ENCODE data around the gene ATXN7L1. TPM values are rescaled to one million over a fixed set of nuclear protein-coding genes. Genes with fewer than 3 reads are reported as not detected.
A peak's percentile ranks its signal among the peaks of the same experiment; 100 is the strongest.

ATXN7L1 gene
- total and polyA plus RNA-seq, 2 of the 13 experiments (the other 11 are each of a cell fraction or from before 2014, with no cell fraction given): 4.1 to 7.8 TPM

- TF ChIP-seq TCF12 (IDR thresholded peaks at IDR 0.05): no peak
- TF ChIP-seq TCF12 (CRISPR knock-in tag; IDR thresholded peaks at IDR 0.05): no peak
- no peak for TF ChIP-seq IRX3 (CRISPR knock-in tag; IDR thresholded peaks at IDR 0.05; ENCODE audit: borderline replicate concordance, low read depth)
- TF ChIP-seq, protein P1, sequence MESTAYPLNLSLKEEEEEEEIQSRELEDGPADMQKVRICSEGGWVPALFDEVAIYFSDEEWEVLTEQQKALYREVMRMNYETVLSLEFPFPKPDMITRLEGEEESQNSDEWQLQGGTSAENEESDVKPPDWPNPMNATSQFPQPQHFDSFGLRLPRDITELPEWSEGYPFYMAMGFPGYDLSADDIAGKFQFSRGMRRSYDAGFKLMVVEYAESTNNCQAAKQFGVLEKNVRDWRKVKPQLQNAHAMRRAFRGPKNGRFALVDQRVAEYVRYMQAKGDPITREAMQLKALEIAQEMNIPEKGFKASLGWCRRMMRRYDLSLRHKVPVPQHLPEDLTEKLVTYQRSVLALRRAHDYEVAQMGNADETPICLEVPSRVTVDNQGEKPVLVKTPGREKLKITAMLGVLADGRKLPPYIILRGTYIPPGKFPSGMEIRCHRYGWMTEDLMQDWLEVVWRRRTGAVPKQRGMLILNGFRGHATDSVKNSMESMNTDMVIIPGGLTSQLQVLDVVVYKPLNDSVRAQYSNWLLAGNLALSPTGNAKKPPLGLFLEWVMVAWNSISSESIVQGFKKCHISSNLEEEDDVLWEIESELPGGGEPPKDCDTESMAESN (CRISPR knock-in tag; conservative IDR thresholded peaks at IDR 0.05): no peak
- TF ChIP-seq ETV6 (CRISPR knock-in tag; conservative IDR thresholded peaks at IDR 0.05): 0 out of 2 replicates have a peak, but pooled peaks have one; percentile 52
- TF ChIP-seq, protein P2, sequence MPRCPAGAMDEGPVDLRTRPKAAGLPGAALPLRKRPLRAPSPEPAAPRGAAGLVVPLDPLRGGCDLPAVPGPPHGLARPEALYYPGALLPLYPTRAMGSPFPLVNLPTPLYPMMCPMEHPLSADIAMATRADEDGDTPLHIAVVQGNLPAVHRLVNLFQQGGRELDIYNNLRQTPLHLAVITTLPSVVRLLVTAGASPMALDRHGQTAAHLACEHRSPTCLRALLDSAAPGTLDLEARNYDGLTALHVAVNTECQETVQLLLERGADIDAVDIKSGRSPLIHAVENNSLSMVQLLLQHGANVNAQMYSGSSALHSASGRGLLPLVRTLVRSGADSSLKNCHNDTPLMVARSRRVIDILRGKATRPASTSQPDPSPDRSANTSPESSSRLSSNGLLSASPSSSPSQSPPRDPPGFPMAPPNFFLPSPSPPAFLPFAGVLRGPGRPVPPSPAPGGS (CRISPR knock-in tag; IDR thresholded peaks at IDR 0.05): no peak; the same call in 1 of the 2 replicates
- TF ChIP-seq ZNF816 (CRISPR knock-in tag; IDR thresholded peaks at IDR 0.05; ENCODE audit: borderline replicate concordance): no peak; the same call in 1 of the 2 replicates
- TF ChIP-seq DNMT3B (CRISPR knock-in tag; conservative IDR thresholded peaks at IDR 0.05): no peak
- TF ChIP-seq SNAI1 (CRISPR knock-in tag; IDR thresholded peaks at IDR 0.05; ENCODE audit: borderline replicate concordance): no peak
- peak; percentile 71; the same call in 1 of the 2 replicates for TF ChIP-seq ZBTB8A (CRISPR knock-in tag; IDR thresholded peaks at IDR 0.05; ENCODE audit: borderline replicate concordance, low read depth)
- no peak for TF ChIP-seq ZNF296 (CRISPR knock-in tag; conservative IDR thresholded peaks at IDR 0.05)
- TF ChIP-seq, protein P3, sequence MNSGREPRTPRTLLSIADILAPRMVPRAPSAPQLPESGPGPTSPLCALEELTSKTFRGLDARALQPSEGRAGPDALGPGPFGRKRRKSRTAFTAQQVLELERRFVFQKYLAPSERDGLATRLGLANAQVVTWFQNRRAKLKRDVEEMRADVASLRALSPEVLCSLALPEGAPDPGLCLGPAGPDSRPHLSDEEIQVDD (CRISPR knock-in tag; IDR thresholded peaks at IDR 0.05; ENCODE audit: borderline replicate concordance): no peak
- TF ChIP-seq CENPX (CRISPR knock-in tag; IDR thresholded peaks at IDR 0.05): no peak
- TF ChIP-seq, protein P4, sequence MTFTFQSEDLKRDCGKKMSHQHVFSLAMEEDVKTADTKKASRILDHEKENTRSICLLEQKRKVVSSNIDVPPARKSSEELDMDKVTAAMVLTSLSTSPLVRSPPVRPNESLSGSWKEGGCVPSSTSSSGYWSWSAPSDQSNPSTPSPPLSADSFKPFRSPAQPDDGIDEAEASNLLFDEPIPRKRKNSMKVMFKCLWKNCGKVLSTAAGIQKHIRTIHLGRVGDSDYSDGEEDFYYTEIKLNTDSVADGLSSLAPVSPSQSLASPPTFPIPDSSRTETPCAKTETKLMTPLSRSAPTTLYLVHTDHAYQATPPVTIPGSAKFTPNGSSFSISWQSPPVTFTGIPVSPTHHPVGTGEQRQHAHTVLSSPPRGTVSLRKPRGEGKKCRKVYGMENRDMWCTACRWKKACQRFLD (CRISPR knock-in tag; IDR thresholded peaks at IDR 0.05; ENCODE audit: borderline replicate concordance): no peak; the same call in 1 of the 2 replicates
- peak; percentile 75; the same call in 1 of the 2 replicates for TF ChIP-seq MTA1 (CRISPR knock-in tag; IDR thresholded peaks at IDR 0.05; ENCODE audit: borderline replicate concordance)
- 0 out of 2 replicates have a peak, but pooled peaks have one; percentile 2 for TF ChIP-seq PRDM10 (CRISPR knock-in tag; IDR thresholded peaks at IDR 0.05; ENCODE audit: low read depth)
- no peak for TF ChIP-seq U2AF1 (optimal IDR thresholded peaks at IDR 0.05; ENCODE audit: low read depth, low read length)
- no peak; the same call in none of the 2 replicates for TF ChIP-seq HNF4G (IDR thresholded peaks at IDR 0.05; ENCODE audit: borderline replicate concordance, low read depth, low read length)
- TF ChIP-seq HNF4G (CRISPR knock-in tag; IDR thresholded peaks at IDR 0.05; ENCODE audit: borderline replicate concordance, low read depth): peak; percentile 63; the same call in 1 of the 2 replicates
- TF ChIP-seq ZNF780A (CRISPR knock-in tag; IDR thresholded peaks at IDR 0.05): no peak
- no peak for TF ChIP-seq HNRNPUL1 (IDR thresholded peaks at IDR 0.05; ENCODE audit: low read depth, low read length)
These were observed 684 bp upstream of the ATXN7L1 start (continued) for GRCh38 chr7:105876964-105877601.
